ENCODE measurements around the gene RAP1GAP.

RAP1GAP gene

DNA sequence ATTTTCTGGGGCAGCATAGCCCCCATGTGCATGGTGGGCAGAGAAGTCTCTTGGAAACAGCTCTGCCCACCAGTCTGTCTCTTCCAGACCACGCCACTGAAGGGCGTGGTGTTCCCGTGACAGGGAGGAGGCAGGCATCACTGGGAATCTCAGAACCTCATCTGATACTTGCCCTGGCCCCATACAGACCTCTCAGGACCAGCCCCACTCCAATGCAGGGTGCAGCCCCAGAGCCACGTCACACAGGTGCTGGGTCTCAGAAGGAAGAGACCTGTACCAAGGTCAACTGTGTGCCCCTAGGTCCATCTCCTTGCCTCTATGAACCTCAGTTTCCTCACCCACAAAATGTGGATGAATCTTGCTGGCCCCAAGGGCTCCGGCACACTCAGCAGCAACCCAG lies 7.3 kb downstream of the RAP1GAP start:
- DNase-seq, result no peak

DNA sequence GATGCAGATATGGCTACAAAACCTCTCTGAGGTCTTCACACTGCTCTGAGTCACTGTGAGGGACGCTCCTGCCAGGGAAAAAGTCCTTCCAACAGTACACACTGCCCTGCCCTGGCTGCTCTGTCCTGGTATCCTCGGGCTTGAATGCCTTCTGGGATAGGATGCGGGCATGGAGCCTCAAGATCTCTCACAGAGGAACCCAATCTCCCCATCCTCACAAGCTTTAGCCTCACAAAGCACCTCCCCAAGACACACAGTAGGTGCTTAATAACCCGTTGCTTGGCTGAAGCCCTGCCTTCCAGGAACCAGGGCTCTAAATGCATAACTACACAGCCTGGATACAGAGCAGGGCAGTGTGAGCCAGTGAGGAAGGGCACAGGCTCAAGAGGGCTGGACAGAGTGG lies 9.2 kb downstream of the RAP1GAP start:
- DNase-seq, result no peak

DNA sequence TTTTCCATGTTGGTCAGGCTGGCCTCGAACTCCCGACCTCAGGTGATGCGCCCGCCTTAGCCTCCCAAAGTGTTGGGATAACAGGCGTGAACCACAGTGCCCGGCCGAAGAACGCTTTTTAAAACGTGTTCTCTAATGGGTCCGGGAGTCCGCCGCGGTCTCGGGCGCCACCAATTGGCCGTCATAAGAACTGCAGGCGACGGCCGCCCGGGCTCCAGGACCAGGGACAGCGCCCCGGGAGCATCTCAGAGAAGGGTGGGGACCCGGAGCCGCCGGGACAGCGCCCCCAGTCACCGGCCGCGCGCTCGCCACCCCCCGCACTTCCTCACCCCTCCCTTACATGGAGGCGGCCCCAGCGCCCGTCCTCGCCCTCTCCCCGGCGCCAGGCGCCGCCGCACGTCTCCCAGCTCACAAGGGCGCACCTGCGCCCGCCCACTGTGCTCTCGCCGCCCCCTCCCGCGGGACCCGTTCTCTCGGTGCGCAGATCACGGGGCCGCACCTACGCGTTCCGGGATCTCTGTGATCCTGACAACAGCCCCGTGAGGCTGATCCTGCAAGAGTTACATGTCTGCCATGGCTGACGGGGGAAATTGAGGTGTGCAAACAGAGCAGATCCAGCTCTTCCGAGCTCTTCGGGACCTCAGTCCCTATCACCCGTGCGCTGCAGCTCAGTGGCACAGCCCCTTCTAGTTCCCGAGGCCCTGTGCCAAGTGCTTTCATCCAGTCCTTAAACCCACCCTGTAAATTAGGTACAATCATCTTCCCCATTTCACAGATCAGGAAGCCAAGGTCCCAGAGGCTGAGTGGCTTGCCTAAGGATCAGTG lies 9.8 kb downstream of the RAP1GAP start:
- peak; percentile 86 for DNase-seq

DNA sequence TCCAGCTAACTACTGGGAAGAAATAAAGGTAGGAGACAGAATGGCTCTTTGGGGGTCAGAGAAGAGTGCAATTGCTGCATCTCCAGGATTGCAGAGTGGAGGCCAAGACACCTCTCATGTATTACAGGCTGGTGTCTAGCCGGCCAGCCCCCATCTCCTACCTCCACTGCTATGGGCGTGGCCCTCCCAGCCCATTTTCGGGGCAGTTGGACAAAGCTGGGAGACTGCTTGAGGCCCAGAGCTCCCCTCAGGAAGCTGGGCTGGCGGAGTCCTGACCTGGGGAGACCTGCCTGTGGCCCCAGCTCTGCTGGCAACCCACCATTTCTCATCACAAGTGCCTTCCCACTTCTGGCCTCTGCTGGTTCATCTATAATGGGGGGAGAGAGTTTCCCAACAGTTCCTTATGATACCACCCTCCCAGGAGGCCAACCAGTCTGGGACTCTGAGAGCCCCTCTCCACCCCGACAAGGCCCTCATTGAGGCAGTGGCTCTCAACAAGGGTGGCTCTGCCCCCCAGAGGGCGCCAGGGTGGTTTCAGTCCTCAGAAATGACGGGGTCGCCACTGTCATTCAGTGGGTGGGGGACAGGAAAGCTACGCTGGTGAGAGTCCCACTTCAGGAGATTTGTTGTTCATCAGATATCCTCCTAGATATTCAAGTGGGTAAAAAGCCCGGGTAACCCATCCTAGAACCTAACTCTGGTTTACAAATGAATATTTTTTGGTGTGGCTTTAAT lies 11.5 kb downstream of the RAP1GAP start:
- no peak for DNase-seq

DNA sequence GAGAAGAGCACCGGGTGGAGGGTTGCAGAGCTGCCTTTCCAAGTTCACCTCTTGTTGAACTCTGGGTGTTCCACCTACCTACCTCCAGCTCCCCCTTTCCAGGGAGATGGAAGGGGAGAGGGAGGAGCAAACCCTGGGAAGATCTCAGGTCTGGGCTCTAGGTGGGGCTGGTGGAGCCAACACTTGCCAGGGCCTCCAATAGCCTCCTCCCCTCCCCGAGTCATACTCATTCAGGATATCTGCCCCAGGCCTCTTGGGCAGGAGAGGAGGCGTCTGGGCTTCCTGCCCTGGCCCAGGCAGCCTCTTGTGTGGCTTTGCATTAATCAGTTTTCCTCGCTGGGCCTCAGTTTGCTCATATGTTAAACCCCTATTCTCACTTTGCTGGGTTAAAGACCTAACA lies 13.4 kb downstream of the RAP1GAP start:
- DNase-seq, result peak; percentile 56

DNA sequence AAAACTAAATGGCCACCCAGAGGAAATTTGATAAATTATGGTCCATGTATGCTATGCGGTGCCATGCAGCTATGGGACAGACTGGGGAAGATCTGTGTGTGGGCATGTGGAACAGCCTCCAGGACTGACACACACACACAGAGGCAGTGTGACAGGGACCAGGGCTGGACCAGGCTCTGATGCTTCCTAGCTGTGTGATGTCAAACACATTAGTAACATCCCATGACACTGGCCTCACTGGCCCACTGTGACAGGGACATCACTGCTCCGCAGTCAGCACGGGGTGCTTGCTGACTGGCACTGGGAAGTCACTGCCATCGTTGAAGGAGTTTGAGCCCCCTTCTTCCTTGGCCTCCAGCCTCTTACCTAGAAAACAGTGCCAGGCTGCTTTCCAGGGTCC lies 13.9 kb downstream of the RAP1GAP start:
- DNase-seq, result no peak

DNA sequence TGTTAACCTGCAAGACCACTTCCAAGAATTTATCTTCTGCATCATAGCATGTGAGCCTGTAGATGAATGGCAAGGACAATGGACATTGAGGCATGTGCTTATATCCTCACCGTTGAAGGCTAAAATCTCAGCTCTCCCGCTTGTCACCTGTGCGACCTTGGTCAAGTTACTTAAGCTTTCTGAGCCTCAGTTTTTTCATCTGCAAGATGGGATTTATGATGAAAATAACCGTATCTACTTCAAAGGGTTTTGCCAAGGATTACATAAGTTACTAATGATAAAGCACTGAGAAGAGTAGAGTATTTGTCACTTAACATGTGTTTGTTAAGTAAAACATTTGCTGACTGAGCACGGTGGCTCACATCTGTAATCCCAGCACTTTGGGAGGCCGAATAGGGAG lies 14.9 kb downstream of the RAP1GAP start:
- no peak for DNase-seq

DNA sequence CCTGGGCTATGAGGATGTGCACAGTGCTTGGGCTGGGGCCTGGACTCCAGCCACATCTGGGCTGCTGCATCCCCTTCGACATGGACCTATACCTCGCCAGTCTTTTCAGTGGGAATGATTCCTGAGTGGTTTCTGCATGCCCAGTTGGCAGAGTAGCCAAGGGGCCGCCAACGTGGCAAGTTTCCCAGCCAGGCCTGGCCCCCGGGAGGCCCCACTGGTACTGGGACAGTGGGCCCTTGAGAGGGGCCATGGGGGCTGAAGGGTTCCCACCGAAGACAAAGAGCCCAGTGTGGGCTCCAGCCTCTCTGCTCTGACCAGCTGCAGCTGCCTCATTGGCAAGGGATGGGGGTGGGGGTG lies 15.4 kb downstream of the RAP1GAP start:
- DNase-seq, result no peak

DNA sequence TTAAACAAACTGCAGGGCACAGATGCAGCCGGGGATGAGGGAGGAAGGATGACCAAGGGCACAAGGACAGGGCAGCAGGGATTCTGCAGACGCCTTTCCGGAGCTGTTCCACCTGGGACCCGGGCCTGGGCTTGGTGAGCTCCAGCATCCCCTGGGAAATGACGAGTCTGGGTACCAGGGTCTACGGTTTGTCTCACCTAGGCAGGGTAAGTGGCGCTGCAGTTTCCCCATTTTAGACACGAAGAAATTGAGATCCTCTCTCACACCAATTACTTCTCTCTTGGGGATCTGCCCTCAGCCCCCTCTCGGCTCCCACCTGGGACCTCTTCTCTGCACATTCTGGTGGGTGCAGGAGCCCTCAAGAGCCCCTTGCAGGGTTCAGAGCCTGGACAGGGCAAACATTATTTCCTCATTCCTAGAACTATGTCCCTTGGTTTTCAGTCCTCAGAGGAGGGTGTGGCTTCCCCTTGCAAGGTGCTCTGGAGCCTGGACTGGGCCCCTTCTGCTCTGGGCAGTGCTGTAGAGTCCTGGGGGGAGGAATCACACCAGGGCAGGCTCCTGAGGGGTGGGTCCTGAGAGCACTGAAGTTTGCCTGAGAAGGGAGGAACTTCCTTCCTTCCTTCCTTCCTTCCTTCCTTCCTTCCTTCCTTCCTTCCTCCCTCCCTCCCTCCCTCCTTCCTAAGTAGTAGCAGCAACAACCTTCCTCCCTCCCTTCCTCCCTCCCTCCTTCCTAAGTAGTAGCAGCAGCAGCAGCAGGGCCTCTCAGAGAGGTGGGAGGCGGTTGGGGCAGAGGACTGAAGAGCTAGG lies 16.0 kb downstream of the RAP1GAP start:
- DNase-seq, result no peak

DNA sequence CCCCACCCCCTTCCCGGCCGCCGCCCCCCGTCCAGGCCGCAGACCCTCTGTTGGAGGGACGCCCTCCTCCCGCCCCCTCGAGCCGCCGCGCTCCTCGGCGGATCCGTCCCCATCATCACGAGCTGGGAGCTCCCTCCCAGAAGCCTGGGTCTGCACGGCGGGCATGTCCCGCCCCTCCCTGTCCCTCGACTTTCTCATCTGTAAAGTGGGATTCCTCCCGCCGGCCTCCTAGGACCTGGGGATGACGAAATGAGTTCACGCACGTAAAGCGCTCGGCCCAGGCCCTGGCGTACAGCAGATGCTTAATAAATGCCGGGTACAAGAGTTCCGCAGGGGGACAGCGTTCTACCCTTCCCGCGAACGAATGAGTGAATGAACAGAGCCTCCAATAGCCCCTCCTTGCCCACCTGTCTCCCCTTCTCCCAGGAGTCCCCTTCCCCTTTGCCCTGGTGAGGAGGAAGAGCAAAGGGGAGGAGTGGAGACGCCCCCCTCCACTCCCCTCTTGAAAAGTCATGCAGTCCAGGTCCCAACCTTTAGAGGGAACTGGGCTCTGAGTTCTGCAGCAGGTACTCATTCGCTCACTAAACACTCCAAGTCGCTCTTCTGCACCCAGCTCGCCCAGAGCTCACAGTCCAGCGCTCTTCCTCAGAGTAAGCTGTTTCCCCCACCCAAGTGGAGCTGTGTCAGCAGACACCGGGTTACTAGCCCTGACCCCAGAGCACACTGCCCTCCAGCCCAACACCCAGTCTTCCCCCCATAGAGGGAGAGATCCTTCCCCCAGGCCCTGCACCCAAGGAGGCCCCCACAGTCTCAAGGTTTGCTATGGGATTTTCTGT lies 16.8 kb downstream of the RAP1GAP start:
- no peak for DNase-seq

DNA sequence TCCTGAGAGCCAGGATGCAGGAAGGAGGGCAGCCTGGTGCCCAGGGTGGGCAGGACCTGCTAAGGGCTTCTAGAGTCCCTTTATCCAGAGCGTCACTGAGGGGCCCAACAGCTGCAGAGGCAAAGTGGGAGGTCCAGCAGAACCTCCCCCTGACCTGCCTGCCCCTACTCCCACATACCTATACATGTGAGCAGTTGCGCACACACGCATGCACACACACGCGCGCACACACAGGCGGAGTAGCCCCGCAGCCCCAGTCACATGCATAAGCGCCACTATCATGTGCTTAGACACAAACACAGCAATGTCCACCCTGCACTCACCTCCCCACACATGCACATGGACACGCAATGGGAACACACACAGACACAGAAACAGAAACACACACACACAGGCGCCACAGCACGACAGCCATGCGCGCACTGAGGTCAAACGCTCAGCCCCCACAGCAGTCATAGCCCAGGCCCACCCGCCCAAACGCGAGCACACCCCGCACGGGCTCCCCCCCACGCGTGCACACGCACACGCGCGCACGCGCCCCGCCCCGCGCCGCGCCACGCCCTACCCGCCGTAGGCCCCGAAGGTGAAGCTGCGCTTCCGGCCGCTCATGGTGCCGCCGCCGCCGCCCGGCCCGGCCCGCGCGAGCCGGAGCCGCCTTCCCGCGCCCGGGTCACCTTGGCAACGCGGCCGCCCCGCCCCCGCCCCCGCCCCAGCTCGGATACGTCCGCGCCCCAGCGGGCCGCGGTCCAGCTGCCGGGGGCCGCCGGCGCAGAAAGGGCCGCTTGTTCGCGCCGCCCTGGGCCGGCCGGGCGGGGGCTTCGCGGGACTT lies 17.7 kb downstream of the RAP1GAP start:
- peak; percentile 84 for DNase-seq

DNA sequence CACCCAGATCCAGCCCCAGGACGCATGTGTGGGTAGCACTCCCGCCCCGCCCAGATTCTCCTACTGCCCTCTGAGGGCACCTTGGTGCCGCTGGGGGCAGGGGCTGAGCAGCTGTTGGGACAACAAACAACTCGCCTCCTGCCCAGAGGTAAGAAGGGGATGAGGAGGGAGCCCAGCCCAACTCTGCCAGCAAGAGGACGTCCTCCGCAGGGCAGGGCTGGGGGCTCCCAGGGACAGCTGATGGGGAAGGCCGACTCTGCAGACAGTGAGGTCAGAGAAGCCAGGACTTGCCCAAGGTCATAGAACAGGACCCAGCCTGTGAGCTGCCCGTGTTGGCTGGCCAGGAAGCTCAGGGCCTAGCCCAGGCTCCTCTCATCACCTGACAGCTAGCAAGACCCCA lies 18.8 kb downstream of the RAP1GAP start:
- no peak for DNase-seq

DNA sequence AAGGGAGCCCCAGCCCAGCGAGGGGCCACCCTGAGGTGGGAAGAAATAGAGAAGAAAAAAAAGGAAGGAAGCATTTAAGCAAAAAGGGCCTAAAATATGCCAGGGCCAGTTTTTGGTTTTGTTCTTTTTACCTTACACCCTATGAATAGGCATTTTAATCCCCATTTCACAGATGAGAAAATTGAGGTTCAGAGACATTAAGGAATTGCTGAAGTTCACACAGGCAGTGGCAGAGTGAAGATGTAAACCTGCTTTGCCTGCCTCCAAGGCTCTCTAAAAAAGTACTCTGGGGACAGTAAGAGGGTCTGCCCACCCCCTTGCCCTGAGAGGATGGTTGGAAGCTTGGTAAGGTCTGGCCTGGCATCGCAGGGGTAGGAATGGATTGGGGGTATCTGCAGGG lies 19.8 kb downstream of the RAP1GAP start:
- no peak for DNase-seq

DNA sequence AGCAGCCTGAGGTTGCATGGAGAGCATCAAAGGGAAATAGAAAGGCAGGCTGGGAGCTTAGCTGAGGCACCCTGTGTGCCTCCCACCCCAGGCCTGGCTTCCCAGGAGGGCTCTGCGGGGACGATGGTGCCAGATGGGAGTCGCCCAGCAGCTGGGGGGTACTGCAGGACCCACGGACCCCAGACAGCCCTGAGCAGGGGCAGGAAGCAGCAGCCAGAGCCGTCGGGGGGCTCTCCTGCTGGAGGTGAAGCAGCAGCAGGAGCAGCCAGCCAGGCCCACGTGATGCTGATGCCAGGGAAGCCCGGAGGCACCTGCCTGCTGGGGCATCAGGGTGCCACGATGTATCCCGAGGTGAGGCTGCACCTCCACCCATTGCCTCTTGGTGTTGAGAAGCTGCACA lies 20.4 kb downstream of the RAP1GAP start:
- DNase-seq, result no peak

DNA sequence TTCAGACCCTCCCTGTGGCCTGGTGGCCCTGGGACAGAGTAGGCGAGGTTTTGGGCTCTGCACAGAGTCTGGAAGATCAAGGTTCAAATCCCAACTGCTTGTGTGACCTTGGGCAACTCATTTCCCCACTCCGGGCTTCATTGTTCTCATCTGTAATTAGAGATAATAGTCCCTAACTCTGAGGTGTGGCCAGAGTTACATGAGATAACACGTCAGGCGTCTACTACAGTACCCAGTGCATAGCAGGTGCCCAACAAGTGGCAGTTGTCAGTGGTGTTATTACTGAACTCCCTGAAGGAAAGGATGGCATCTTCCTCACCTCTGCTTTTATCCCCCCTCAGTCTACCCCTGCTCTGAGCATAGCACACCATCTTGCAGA lies 20.8 kb downstream of the RAP1GAP start:
- DNase-seq, result no peak

DNA sequence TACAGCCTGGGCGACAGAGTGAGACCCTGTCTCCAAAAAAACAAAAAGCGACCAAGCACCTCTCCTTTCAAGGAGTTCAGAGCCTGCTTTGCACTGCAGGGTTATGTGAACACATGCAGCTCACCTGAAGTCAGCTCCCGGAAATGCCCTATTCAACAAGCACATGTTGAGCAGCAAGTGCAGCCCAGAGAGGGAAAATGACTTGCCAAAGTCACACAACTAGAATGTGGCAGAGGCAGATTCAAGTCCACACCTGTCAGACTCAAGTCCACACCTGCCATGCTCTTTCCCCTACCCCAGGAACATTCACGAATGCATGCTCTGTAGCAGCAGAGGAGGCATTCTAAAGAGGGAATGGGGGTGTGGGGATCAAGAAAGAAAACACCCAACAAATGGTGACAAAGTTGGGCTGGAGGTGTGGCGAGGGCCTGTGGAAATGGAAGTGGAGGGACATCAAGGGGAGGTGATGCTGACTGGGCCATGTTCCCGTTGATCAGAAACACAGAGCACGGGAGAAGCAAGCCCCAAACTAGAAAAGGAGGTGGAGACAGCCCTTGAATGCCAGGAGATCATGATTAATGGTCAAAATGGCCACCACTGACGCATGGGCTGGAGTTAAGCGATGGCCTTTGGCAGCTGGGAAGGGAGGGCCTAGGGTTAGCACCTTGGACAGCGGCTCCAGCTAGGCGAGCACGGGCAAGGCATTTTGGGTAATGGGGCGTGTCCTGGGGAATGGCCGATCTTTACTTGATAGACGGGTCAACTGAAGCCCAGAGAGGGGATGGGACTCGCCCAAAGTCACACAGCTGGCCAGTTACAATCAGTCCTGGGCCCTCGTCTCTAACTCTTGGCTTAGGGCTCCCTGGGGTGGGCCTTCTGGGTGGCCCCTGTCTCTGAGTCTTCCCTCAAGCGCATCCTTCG lies 21.5 kb downstream of the RAP1GAP start:
- no peak for DNase-seq

DNA sequence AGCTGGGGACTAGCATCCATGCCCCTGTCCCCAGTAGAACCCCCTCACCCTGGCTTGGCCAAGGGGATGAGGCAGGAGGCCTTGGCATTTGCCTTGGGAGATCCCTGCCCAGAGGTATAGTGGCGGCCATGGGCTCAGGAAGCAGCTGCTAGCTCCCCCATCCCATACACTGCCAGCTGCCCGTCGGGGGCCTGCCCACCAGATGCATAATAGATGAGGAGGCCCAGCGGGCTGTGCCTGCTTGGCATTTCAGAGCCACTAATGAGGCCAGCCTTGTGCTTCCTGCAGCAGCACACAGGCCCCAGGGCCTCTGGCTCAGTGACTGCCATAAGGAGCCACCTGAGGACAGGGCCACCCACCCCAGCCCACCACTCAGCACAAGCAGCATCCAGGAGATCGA lies 23.6 kb downstream of the RAP1GAP start:
- DNase-seq, result peak; percentile 7

DNA sequence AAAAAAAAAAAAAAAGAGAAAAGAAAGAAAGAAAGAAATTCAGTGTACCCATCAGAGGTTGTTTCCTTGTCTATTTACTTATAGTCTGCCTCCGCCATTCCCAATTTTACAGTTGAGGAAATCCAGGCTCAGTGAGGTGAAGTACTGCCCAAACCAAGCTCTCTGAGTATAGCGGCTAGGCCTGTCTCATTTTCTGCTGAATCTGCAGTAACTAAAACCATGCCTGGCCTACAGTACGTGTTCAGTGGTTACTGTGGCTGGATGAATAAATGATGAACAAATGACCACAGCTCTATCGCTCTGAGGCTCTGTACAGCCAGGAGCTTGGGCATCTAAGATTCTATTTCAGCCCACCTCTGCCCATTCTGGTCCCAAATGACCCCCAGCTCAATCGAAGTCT lies 24.3 kb downstream of the RAP1GAP start:
- no peak for DNase-seq

DNA sequence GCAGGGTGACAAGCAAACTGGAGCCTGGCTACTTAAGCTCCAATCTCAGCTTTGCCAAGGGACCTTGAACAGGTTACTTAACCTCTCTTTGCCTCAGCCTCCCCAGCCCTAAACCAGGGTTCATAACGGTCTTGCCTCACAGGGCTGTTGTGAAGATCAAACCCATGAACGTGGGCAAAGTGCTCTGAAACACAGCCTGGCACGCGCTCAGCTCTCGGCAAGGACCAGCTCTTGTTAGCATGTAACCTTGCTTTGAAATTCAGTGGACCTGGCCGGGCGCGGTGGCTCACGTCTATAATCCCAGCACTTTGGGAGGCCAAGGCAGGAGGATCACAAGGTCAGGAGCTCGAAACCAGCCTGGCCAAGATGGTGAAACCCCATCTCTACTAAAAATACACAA lies 24.8 kb downstream of the RAP1GAP start:
- DNase-seq, result no peak

DNA sequence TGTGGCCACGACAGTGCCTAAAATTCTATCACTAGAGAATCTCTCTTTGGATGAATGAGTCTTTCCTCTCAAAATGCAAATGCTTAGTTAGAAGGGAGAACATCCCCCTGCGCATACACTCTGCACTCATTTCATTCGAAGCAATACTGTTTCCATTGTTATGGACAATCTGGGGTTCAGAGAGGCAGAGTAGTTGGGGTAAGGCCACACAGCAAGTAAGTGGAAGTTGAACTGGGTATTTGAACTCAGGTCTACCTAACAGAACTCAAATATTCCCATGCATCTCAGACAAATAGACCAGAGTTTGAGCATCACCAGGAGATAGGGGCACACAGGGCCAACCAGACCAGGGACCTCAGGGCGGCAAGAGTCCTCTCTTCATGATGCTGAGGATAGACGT lies 25.5 kb downstream of the RAP1GAP start:
- no peak for DNase-seq

Data from NCI-H69 (cell line).